ENCODE measurements around the gene CORIN.

The CORIN gene

GRCh38 chr4:47837908-47838294 is at the start of gene CORIN:
TSS of gene CORIN (minus strand) at chr4:47838067. CDS start at chr4:47837949, 118 bp downstream.
- no peak for DNase-seq (ENCODE audit: extremely low read depth, low read depth)
- no peak for TF ChIP-seq CTCF (IDR thresholded peaks at IDR 0.05; ENCODE audit: low read depth, low read length)

- no peak for DNase-seq (ENCODE audit: extremely low read depth, low read depth)
- no peak for TF ChIP-seq CTCF (IDR thresholded peaks at IDR 0.05; ENCODE audit: low read depth, low read length)
Measured at GRCh38 chr4:47882228-47882627, 44.4 kb upstream of the CORIN start.

GRCh38 chr4:47879458-47879857 is 41.6 kb upstream of the CORIN start:
- no peak for DNase-seq (ENCODE audit: extremely low read depth, low read depth)
- no peak for TF ChIP-seq CTCF (IDR thresholded peaks at IDR 0.05; ENCODE audit: low read depth, low read length)

- no peak for TF ChIP-seq CTCF (IDR thresholded peaks at IDR 0.05; ENCODE audit: low read depth, low read length)
Measured at GRCh38 chr4:47876784-47877546, 39.1 kb upstream of the CORIN start.

GRCh38 chr4:47876310-47876709 is 38.4 kb upstream of the CORIN start:
- TF ChIP-seq CTCF (IDR thresholded peaks at IDR 0.05; ENCODE audit: low read depth, low read length) = no peak
- no peak for DNase-seq (ENCODE audit: extremely low read depth, low read depth)

More at GRCh38 chr4:47876784-47877546, 39.1 kb upstream of the CORIN start:
- no peak for DNase-seq (ENCODE audit: extremely low read depth, low read depth)

GRCh38 chr4:47873877-47874541 is 36.1 kb upstream of the CORIN start:
- TF ChIP-seq CTCF (IDR thresholded peaks at IDR 0.05; ENCODE audit: low read depth, low read length) = no peak
- no peak for DNase-seq (ENCODE audit: extremely low read depth, low read depth)

GRCh38 chr4:47863486-47863885 is 25.6 kb upstream of the CORIN start:
- no peak for TF ChIP-seq CTCF (IDR thresholded peaks at IDR 0.05; ENCODE audit: low read depth, low read length)
- no peak for DNase-seq (ENCODE audit: extremely low read depth, low read depth)
